Fibroblast of lung (primary cell): Measurements from ENCODE around the gene EEIG1. TPM values are rescaled to one million over a fixed set of nuclear protein-coding genes. Genes with fewer than 3 reads are reported as not detected.
A peak's percentile ranks its signal among the peaks of the same experiment; 100 is the strongest.

Experiments
- DNase-seq, 2 donors: peaks; one replicate each; pipeline versions ENCODE4 v3.0.0 to v3.0.0-alpha.2; 2010; ENCODE audit warnings: low read depth in 2 of 2
- H2AFZ ChIP-seq: 2 replicates; pipeline ENCODE4 v1.5.1; 2012; ENCODE audit warnings: low read length, control low read depth, inconsistent platforms
- H3K27ac ChIP-seq: 2 replicates; pipeline ENCODE4 v1.5.1; 2011; ENCODE audit warnings: low read length, control low read depth; ENCODE audit not compliant: insufficient read depth
- H3K27me3 ChIP-seq: 2 replicates; pipeline ENCODE4 v1.5.1; 2011; ENCODE audit warnings: mild to moderate bottlenecking, low read length; ENCODE audit not compliant: control insufficient read depth, insufficient read depth
- H3K36me3 ChIP-seq: 2 replicates; pipeline ENCODE4 v1.5.1; 2011; ENCODE audit warnings: low read length; ENCODE audit not compliant: control insufficient read depth, insufficient read depth
- H3K4me1 ChIP-seq: 2 replicates; pipeline ENCODE4 v1.5.1; 2011; ENCODE audit warnings: low read length; ENCODE audit not compliant: control insufficient read depth, insufficient read depth; ENCODE audit errors: extremely low read depth
- H3K4me2 ChIP-seq: 2 replicates; pipeline ENCODE4 v1.5.1; 2011; ENCODE audit warnings: low read length, control low read depth; ENCODE audit not compliant: insufficient read depth; ENCODE audit errors: extremely low read depth
- H3K4me3 ChIP-seq, 4 experiments: fragments of 200-600 bp in 1 of 4; sonication (generic) in 1 of 4; replicated peaks in 1 of 4; 2 replicates each; pipeline ENCODE4 v1.5.1; 2011 to 2016; ENCODE audit warnings: low read length in 4 of 4, low read depth in 3 of 4, mild to moderate bottlenecking in 3 of 4, control low read depth in 2 of 4, inconsistent platforms in 1 of 4, mixed read lengths in 1 of 4; ENCODE audit not compliant: insufficient read depth in 1 of 4; ENCODE audit errors: control extremely low read depth in 1 of 4
- H3K79me2 ChIP-seq: 2 replicates; pipeline ENCODE4 v1.5.1; 2012; ENCODE audit warnings: mild to moderate bottlenecking, low read length, inconsistent platforms; ENCODE audit not compliant: control insufficient read depth, insufficient read depth
- H3K9ac ChIP-seq: 2 replicates; pipeline ENCODE4 v1.5.1; 2011; ENCODE audit warnings: mild to moderate bottlenecking, low read length, control low read depth; ENCODE audit not compliant: insufficient read depth
- H3K9me3 ChIP-seq: 2 replicates; pipeline ENCODE4 v1.5.1; 2012; ENCODE audit warnings: low read depth, low read length; ENCODE audit not compliant: control insufficient read depth, insufficient read depth
- H4K20me1 ChIP-seq: 2 replicates; pipeline ENCODE4 v1.5.1; 2011; ENCODE audit warnings: low read length; ENCODE audit not compliant: control insufficient read depth, insufficient read depth; ENCODE audit errors: extremely low read depth
- CTCF ChIP-seq, 2 donors: IDR thresholded peaks in 1 of 2; conservative IDR thresholded peaks in 1 of 2; 1 replicate in 1 of 2; 2 replicates in 1 of 2; pipeline ENCODE4 v1.5.1; 2011 to 2012; ENCODE audit warnings: low read length in 2 of 2, control low read depth in 1 of 2, inconsistent platforms in 1 of 2, low read depth in 1 of 2, mild to moderate bottlenecking in 1 of 2
- EZH2 ChIP-seq: IDR thresholded peaks from 2 replicates; pipeline ENCODE4 v1.5.1; 2012; ENCODE audit warnings: low read length, control low read depth, mild to moderate bottlenecking; ENCODE audit errors: missing control alignments
- polyA plus RNA-seq, 2 donors: library from polyadenylated mRNA; depleted of rRNA in 1 of 2; stranded (reverse) in 1 of 2; unstranded in 1 of 2; fragments of >200 nt; gene quantifications; 2 replicates each; pipeline ENCODE4 v1.2.1, GENCODE V29; 2011 to 2012; ENCODE audit warnings: missing spikeins in 1 of 2
- total RNA-seq: library from RNA; depleted of rRNA; stranded (reverse); fragments of >200 nt; gene quantifications from 2 replicates; pipeline ENCODE4 v1.2.1, GENCODE V29; 2014

Gene EEIG1
- total and polyA plus RNA-seq, 2 donors (not counting 1 experiment from before 2014, with no cell fraction given), result 12.8 to 13.2 TPM

- Histone ChIP-seq H3K36me3 (peaks cover 13% of the 10 kb centered on the region), H3K9me3 (no peaks in the 10 kb centered on the region), H3K9ac (no peak overlapping the region), H3K4me2 (no peak overlapping the region), H3K27me3 (no peaks in the 10 kb centered on the region), H2AFZ (no peak overlapping the region), H3K4me3 (no peak overlapping the region), H3K79me2 (peaks cover 19% of the 10 kb centered on the region), H4K20me1 (no peaks in the 10 kb centered on the region), H3K4me1 (peaks cover 10% of the 10 kb centered on the region), H3K27ac (no peak overlapping the region)
- no peak for DNase-seq
- TF ChIP-seq CTCF (conservative IDR thresholded peaks at IDR 0.05 in 1 of 2, IDR thresholded peaks at IDR 0.05 in 1 of 2; ENCODE audit: low read depth in 1 of 2, low read length in 2 of 2), result no peak
- no peak for TF ChIP-seq EZH2
These were observed 40.2 kb downstream of the EEIG1 start for GRCh38 chr9:127940593-127940992.

GRCh38 chr9:127938298-127938690, 42.5 kb downstream of the EEIG1 start:
- H3K9me3 ChIP-seq, result no peaks in the 10 kb centered on the region
- peaks cover 30% of the 10 kb centered on the region for H3K79me2 ChIP-seq
- H4K20me1 ChIP-seq, result no peaks in the 10 kb centered on the region
- peaks cover 11% of the 10 kb centered on the region for H3K4me1 ChIP-seq
- no peak overlapping the region for H3K27ac ChIP-seq
- H3K9ac ChIP-seq, result no peak overlapping the region
- peak overlapping the region; percentile 18 for H2AFZ ChIP-seq
- no peaks in the 10 kb centered on the region for H3K27me3 ChIP-seq
- H3K36me3 ChIP-seq, result peaks cover 5% of the 10 kb centered on the region
- DNase-seq, result no peak
- no peak overlapping the region for H3K4me2 ChIP-seq
- TF ChIP-seq EZH2 (no peak), CTCF (conservative IDR thresholded peaks at IDR 0.05 in 1 of 2, IDR thresholded peaks at IDR 0.05 in 1 of 2; ENCODE audit: low read depth in 1 of 2, low read length in 2 of 2) (no peak)
- H3K4me3 ChIP-seq, result peak overlapping the region in 2 of 4 experiments; percentile 68 to 93

- Histone ChIP-seq H3K4me1 (peaks cover 15% of the 10 kb centered on the region), H3K27ac (peak within 1 kb of the TSS; percentile 74), H3K9ac (peak within 1 kb of the TSS; percentile 69), H4K20me1 (no peaks in the 10 kb centered on the region), H3K9me3 (no peaks in the 10 kb centered on the region), H3K27me3 (no peaks in the 10 kb centered on the region), H2AFZ (peak within 1 kb of the TSS; percentile 75), H3K79me2 (peaks cover 30% of the 10 kb centered on the region), H3K4me3 (peak within 1 kb of the TSS; percentile 68 to 93 (median 77)), H3K36me3 (peaks cover 5% of the 10 kb centered on the region), H3K4me2 (peak within 1 kb of the TSS; percentile 95)
- DNase-seq, result peak; percentile 80 to 85
- no peak for TF ChIP-seq EZH2
- no peak for TF ChIP-seq CTCF (conservative IDR thresholded peaks at IDR 0.05 in 1 of 2, IDR thresholded peaks at IDR 0.05 in 1 of 2; ENCODE audit: low read depth in 1 of 2, low read length in 2 of 2)
These were observed 43.1 kb downstream of the EEIG1 start, which contains the start of gene DPM2 for GRCh38 chr9:127937388-127938297. DPM2 (minus strand) TSS chr9:127937854; CDS start chr9:127937820, 34 bp downstream.
